Mucosa of descending colon (tissue), 3 donors: ENCODE measurements around the gene GNAL. TPM values are rescaled to one million over a fixed set of nuclear protein-coding genes. Genes with fewer than 3 reads are reported as not detected.

Experiments
- ATAC-seq: fragments of 200-7000 bp; cut with Tn5 transposase; one replicate; pipeline ENCODE4 v1.9.1; 2020; ENCODE audit warnings: mild to moderate bottlenecking, moderate library complexity
- DNase-seq, 3 donors: peaks; one replicate each; pipeline ENCODE4 v3.0.0-alpha.2; 2020
- H3K36me3 ChIP-seq: fragments of 200-600 bp; one replicate; pipeline ENCODE4 v1.8.0; 2021; ENCODE audit warnings: low read depth, mild to moderate bottlenecking
- H3K4me1 ChIP-seq: fragments of 200-600 bp; one replicate; pipeline ENCODE4 v1.8.0; 2021; ENCODE audit warnings: low read depth, mild to moderate bottlenecking
- H3K4me3 ChIP-seq: fragments of 200-600 bp; one replicate; pipeline ENCODE4 v1.8.0; 2021; ENCODE audit warnings: mild to moderate bottlenecking
- H3K9me3 ChIP-seq: fragments of 200-600 bp; one replicate; pipeline ENCODE4 v1.8.0; 2021; ENCODE audit warnings: mild to moderate bottlenecking
- intact Hi-C, 2 donors: fragments of 100-400 bp; cut with DNase I in 1 of 2; cut with micrococcal nuclease in 1 of 2; formaldehyde crosslinking; loops; one replicate each; pipeline versions ENCODE4 v1.11.0 to v1.11.1; 2022; cut with DNase I, micrococcal nuclease
- microRNA-seq: library from miRNA; unstranded; fragments of <30 nt; microRNA quantifications from one replicate; pipeline ENCODE4, GENCODE V29; 2019
- total RNA-seq, 3 donors: library from RNA; stranded (reverse); fragmentation: NEBNext Ultra II Directional in 2 of 3; extraction: Animal tissue kit (Norgen Biotek cat#: 25700) in 2 of 3; gene quantifications; one replicate each; pipeline versions ENCODE4 v1.2.1 to v1.2.4, GENCODE V29; 2021 to 2023
- TF ChIP-seq, protein P1 (sequence below): fragments of 200-600 bp; IDR thresholded peaks from one replicate; pipeline ENCODE4 v1.8.0; 2022; ENCODE audit warnings: antibody characterized with exemption, mild to moderate bottlenecking
- donor health status: DM: no; HTN: no; CAD: no; lungs with moderate emphysema.
- donor health status: DM: no; HTN: no; CAD: no.
- donor health status: DM: no; HTN: yes; CAD: no.

GNAL gene
- total RNA-seq, 3 donors from 2014 or later, result 4.7 to 20.7 (median 5.3) TPM

DNA sequence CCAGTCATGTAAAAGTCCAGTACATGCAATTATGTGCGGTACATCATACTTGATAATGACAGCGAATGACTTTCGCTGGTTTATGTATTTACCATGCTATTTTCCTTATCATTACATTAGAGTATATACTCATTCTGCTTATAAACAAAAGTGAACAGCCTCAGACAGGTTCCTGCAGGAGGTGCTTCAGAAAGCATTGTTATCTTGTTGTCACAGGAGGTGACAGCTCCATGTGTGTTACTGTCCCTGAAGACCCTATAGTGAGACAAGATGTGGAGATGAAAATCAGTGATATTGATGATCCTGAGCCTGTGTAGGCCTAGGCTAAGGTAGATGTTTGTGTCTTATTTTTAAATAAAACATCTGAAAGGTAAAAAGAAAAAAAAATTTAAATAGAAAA lies 234.4 kb downstream of the GNAL start:
- Histone ChIP-seq H3K9me3 (no peaks in the 10 kb centered on the region), H3K4me1 (no peaks in the 10 kb centered on the region), H3K4me3 (no peak overlapping the region), H3K36me3 (no peaks in the 10 kb centered on the region)
- intact Hi-C loops, result no loop called here
- TF ChIP-seq, protein P1, sequence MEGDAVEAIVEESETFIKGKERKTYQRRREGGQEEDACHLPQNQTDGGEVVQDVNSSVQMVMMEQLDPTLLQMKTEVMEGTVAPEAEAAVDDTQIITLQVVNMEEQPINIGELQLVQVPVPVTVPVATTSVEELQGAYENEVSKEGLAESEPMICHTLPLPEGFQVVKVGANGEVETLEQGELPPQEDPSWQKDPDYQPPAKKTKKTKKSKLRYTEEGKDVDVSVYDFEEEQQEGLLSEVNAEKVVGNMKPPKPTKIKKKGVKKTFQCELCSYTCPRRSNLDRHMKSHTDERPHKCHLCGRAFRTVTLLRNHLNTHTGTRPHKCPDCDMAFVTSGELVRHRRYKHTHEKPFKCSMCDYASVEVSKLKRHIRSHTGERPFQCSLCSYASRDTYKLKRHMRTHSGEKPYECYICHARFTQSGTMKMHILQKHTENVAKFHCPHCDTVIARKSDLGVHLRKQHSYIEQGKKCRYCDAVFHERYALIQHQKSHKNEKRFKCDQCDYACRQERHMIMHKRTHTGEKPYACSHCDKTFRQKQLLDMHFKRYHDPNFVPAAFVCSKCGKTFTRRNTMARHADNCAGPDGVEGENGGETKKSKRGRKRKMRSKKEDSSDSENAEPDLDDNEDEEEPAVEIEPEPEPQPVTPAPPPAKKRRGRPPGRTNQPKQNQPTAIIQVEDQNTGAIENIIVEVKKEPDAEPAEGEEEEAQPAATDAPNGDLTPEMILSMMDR, result no peak
- DNase-seq (no peak), ATAC-seq (no peak)

DNA sequence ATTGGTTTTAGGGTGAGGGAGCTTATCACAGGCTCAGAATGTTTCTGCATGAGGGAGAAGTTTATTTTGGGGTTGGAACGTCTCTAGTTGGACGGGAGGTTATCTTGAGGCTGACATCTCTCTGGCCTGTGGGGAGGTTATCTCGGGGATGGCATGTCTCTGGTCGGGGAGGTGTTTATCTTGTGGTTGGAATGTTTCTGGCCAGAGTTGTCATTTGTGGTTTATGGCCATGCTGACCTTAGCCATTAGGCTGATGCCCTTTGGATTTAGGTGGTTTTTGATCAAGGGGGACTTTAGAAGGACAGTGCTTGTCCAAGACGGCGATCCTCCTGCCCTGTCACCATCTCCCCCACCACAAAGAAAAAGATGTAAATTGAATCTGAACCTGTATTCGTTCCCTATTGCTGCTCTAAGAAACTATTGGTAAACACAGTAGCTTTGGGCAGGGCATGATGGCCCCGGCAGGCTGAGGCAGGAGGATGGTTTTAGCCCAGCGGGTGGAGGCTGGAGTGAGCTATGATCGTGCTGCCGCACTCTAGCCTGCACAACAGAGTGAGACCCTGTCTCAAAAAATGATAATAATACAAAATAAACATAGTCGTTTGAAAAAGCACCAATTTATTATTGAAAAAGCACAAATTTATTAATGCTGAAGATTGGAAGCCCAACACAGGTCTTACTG lies 236.9 kb downstream of the GNAL start:
- H3K9me3 ChIP-seq, result no peaks in the 10 kb centered on the region
- DNase-seq, result no peak
- intact Hi-C loops, result no loop called here
- TF ChIP-seq, protein P1, result no peak
- ATAC-seq, result no peak
- no peaks in the 10 kb centered on the region for H3K4me1 ChIP-seq
- no peak overlapping the region for H3K4me3 ChIP-seq
- no peaks in the 10 kb centered on the region for H3K36me3 ChIP-seq

DNA sequence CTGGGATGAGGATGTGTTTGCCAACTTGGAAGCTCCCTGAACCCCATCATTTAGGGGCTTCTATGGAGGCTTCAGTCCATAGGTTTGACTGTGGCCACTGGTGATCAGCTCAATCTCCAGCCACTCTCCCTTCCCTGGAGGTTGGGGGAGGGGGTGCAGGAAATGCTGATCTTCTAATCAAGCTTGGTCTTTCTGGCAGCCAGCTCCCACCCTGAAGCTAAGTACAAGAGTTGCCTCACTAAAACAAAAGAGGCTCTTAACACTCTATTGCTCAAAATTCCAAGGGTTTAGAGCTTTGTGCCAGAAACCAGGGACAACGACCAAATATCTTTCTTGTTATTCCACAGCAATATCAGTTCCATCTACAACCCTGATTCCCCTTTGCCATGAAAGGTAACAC lies 238.4 kb downstream of the GNAL start:
- no peak for DNase-seq
- no peak for ATAC-seq

DNA sequence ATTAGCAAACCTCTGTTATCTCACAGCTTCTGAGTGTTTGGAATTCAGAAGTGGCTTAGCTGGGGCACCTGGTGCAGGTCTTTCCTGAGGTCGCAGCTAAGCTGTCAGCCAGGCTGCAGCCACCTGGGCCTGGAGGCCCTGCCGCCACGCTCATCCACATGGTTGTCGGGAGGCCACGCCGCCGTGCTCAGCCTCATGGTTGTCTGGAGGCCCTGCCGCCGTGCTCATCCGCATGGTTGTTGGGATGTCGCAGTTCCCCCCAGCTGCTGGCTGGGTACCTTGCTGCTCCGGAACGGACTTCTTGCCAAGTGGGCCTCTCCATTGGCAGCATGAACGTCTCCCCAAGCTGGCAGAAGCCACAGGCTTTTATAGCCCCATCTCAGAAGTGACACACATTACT lies 243.3 kb downstream of the GNAL start:
- DNase-seq, result no peak
- Histone ChIP-seq H3K4me3 (no peak overlapping the region), H3K9me3 (no peaks in the 10 kb centered on the region), H3K36me3 (no peaks in the 10 kb centered on the region), H3K4me1 (no peaks in the 10 kb centered on the region)
- no peak for ATAC-seq
- intact Hi-C loops, result loop anchor here (10.0 kb wide), 1 partner anchor 62 kb away; no protein-coding TSS in a partner anchor
- TF ChIP-seq, protein P1, result no peak

More for the DNA sequence above, 238.4 kb downstream of the GNAL start:
- intact Hi-C loops, result no loop called here
- TF ChIP-seq, protein P1, result no peak
- no peaks in the 10 kb centered on the region for H3K4me1 ChIP-seq
- no peak overlapping the region for H3K4me3 ChIP-seq
- no peaks in the 10 kb centered on the region for H3K9me3 ChIP-seq
- no peaks in the 10 kb centered on the region for H3K36me3 ChIP-seq

Small RNA genes within 50 kb of the gene (microRNA-seq; reads per million reads assigned to microRNA genes)
- not detected for gene MIR7153

Other genes with a start within 250 kb of the GNAL start
- not detected for gene SLC35G4, start 79.7 kb upstream of the GNAL start, total RNA-seq
- 10 to 100 TPM; 60.9 to 88.3 (median 66.7) TPM for gene CHMP1B, start 162.1 kb downstream of the GNAL start, total RNA-seq
- 100 to 1,000 TPM in 1 of 3 donors, 10 to 100 TPM in 2; 56.7 to 103 (median 68.8) TPM for gene MPPE1, start 219.1 kb downstream of the GNAL start, total RNA-seq